ENCODE measurements around the gene EIF5B. TPM values are rescaled to one million over a fixed set of nuclear protein-coding genes. Genes with fewer than 3 reads are reported as not detected.
A peak's percentile ranks its signal among the peaks of the same experiment; 100 is the strongest.

Gene EIF5B
- total RNA-seq, 2 experiments from 2014 or later: 70.2 to 71.1 TPM

GRCh38 chr2:99420751-99421299 is 83.6 kb downstream of the EIF5B start:
- no peaks in the 10 kb centered on the region for H3K9me3 Mint-ChIP-seq
- intact Hi-C loops (cut with micrococcal nuclease): no loop called here
- CTCF ChIA-PET: interaction anchor here (0.5 kb wide), 1 partner anchor 54 kb away, joined by 3 read pairs; no protein-coding TSS in a partner anchor
- peaks cover 23% of the 10 kb centered on the region for H3K36me3 Mint-ChIP-seq (ENCODE audit: low read depth)
- no peak overlapping the region for H3K4me3 Mint-ChIP-seq
- H3K4me1 Mint-ChIP-seq (ENCODE audit: low read depth): peaks cover 2% of the 10 kb centered on the region
- peak overlapping the region; percentile 33 for H3K27ac Mint-ChIP-seq
- H3K27me3 Mint-ChIP-seq (ENCODE audit: low read depth): no peaks in the 10 kb centered on the region
- no peak for DNase-seq

GRCh38 chr2:99421469-99421868 is 84.3 kb downstream of the EIF5B start:
- Mint-ChIP-seq H3K4me1 (ENCODE audit: low read depth) (peaks cover 2% of the 10 kb centered on the region), H3K4me3 (no peak overlapping the region), H3K27ac (no peak overlapping the region), H3K27me3 (ENCODE audit: low read depth) (no peaks in the 10 kb centered on the region), H3K9me3 (no peaks in the 10 kb centered on the region), H3K36me3 (ENCODE audit: low read depth) (peaks cover 22% of the 10 kb centered on the region)
- intact Hi-C loops (cut with micrococcal nuclease): no loop called here
- CTCF ChIA-PET: no interaction called here
- no peak for DNase-seq

GRCh38 chr2:99422599-99422998 is 85.4 kb downstream of the EIF5B start:
- CTCF ChIA-PET: no interaction called here
- no peak for DNase-seq
- Mint-ChIP-seq H3K27ac (no peak overlapping the region), H3K36me3 (ENCODE audit: low read depth) (peaks cover 29% of the 10 kb centered on the region), H3K4me1 (ENCODE audit: low read depth) (peaks cover 2% of the 10 kb centered on the region), H3K9me3 (no peaks in the 10 kb centered on the region), H3K27me3 (ENCODE audit: low read depth) (no peaks in the 10 kb centered on the region), H3K4me3 (no peak overlapping the region)
- intact Hi-C loops (cut with micrococcal nuclease): no loop called here

- CTCF ChIA-PET: no interaction called here
- Mint-ChIP-seq H3K4me3 (no peak overlapping the region), H3K27ac (no peak overlapping the region), H3K27me3 (ENCODE audit: low read depth) (no peaks in the 10 kb centered on the region), H3K36me3 (ENCODE audit: low read depth) (peaks cover 28% of the 10 kb centered on the region), H3K4me1 (ENCODE audit: low read depth) (peaks cover 2% of the 10 kb centered on the region), H3K9me3 (no peaks in the 10 kb centered on the region)
- intact Hi-C loops (cut with micrococcal nuclease): no loop called here
- no peak for DNase-seq
Measured at GRCh38 chr2:99424371-99424770, 87.2 kb downstream of the EIF5B start.

GRCh38 chr2:99425022-99425421 is 87.8 kb downstream of the EIF5B start:
- Mint-ChIP-seq H3K27ac (no peak overlapping the region), H3K4me1 (ENCODE audit: low read depth) (peaks cover 2% of the 10 kb centered on the region), H3K36me3 (ENCODE audit: low read depth) (peaks cover 23% of the 10 kb centered on the region), H3K9me3 (no peaks in the 10 kb centered on the region), H3K27me3 (ENCODE audit: low read depth) (no peaks in the 10 kb centered on the region), H3K4me3 (no peak overlapping the region)
- intact Hi-C loops (cut with micrococcal nuclease): no loop called here
- CTCF ChIA-PET: no interaction called here
- no peak for DNase-seq

GRCh38 chr2:99430614-99431291 is 93.6 kb downstream of the EIF5B start:
- no peak for DNase-seq
- peak overlapping the region; percentile 10 for H3K27ac Mint-ChIP-seq
- peaks cover 14% of the 10 kb centered on the region for H3K4me1 Mint-ChIP-seq (ENCODE audit: low read depth)
- no peak overlapping the region for H3K4me3 Mint-ChIP-seq
- CTCF ChIA-PET: no interaction called here
- H3K9me3 Mint-ChIP-seq: no peaks in the 10 kb centered on the region
- intact Hi-C loops (cut with micrococcal nuclease): no loop called here
- peaks cover 23% of the 10 kb centered on the region for H3K36me3 Mint-ChIP-seq (ENCODE audit: low read depth)
- H3K27me3 Mint-ChIP-seq (ENCODE audit: low read depth): no peaks in the 10 kb centered on the region

GRCh38 chr2:99431587-99432275 is 94.5 kb downstream of the EIF5B start:
- H3K36me3 Mint-ChIP-seq (ENCODE audit: low read depth): peaks cover 21% of the 10 kb centered on the region
- no peaks in the 10 kb centered on the region for H3K27me3 Mint-ChIP-seq (ENCODE audit: low read depth)
- peaks cover 14% of the 10 kb centered on the region for H3K4me1 Mint-ChIP-seq (ENCODE audit: low read depth)
- no peak for DNase-seq
- H3K27ac Mint-ChIP-seq: no peak overlapping the region
- no peak overlapping the region for H3K4me3 Mint-ChIP-seq
- CTCF ChIA-PET: no interaction called here
- intact Hi-C loops (cut with micrococcal nuclease): no loop called here
- no peaks in the 10 kb centered on the region for H3K9me3 Mint-ChIP-seq

- Mint-ChIP-seq H3K36me3 (ENCODE audit: low read depth) (peaks cover 15% of the 10 kb centered on the region), H3K27ac (no peak overlapping the region), H3K9me3 (no peaks in the 10 kb centered on the region), H3K4me1 (ENCODE audit: low read depth) (peaks cover 14% of the 10 kb centered on the region), H3K27me3 (ENCODE audit: low read depth) (no peaks in the 10 kb centered on the region), H3K4me3 (no peak overlapping the region)
- CTCF ChIA-PET: no interaction called here
- DNase-seq: no peak
- intact Hi-C loops (cut with micrococcal nuclease): no loop called here
Measured at GRCh38 chr2:99433340-99433739, 96.2 kb downstream of the EIF5B start.

- no peaks in the 10 kb centered on the region for H3K9me3 Mint-ChIP-seq
- H3K27me3 Mint-ChIP-seq (ENCODE audit: low read depth): no peaks in the 10 kb centered on the region
- DNase-seq: no peak
- no peak overlapping the region for H3K4me3 Mint-ChIP-seq
- H3K4me1 Mint-ChIP-seq (ENCODE audit: low read depth): peaks cover 3% of the 10 kb centered on the region
- peaks cover 11% of the 10 kb centered on the region for H3K36me3 Mint-ChIP-seq (ENCODE audit: low read depth)
- CTCF ChIA-PET: no interaction called here
- H3K27ac Mint-ChIP-seq: no peak overlapping the region
- intact Hi-C loops (cut with micrococcal nuclease): no loop called here
Measured at GRCh38 chr2:99436874-99437273, 99.7 kb downstream of the EIF5B start.

- Mint-ChIP-seq H3K4me3 (no peak overlapping the region), H3K27ac (no peak overlapping the region), H3K9me3 (no peaks in the 10 kb centered on the region), H3K36me3 (ENCODE audit: low read depth) (peaks cover 9% of the 10 kb centered on the region), H3K4me1 (ENCODE audit: low read depth) (peaks cover 11% of the 10 kb centered on the region), H3K27me3 (ENCODE audit: low read depth) (no peaks in the 10 kb centered on the region)
- intact Hi-C loops (cut with micrococcal nuclease): no loop called here
- DNase-seq: no peak
- CTCF ChIA-PET: interaction anchor here (0.6 kb wide), 1 partner anchor 509 kb away, joined by 3 read pairs; no protein-coding TSS in a partner anchor
Measured at GRCh38 chr2:99439971-99440505, 102.8 kb downstream of the EIF5B start.

GRCh38 chr2:99442837-99443236 is 105.6 kb downstream of the EIF5B start:
- H3K9me3 Mint-ChIP-seq: no peaks in the 10 kb centered on the region
- CTCF ChIA-PET: no interaction called here
- DNase-seq: no peak
- intact Hi-C loops (cut with micrococcal nuclease): no loop called here
- H3K27ac Mint-ChIP-seq: no peak overlapping the region
- H3K4me1 Mint-ChIP-seq (ENCODE audit: low read depth): peaks cover 16% of the 10 kb centered on the region
- H3K27me3 Mint-ChIP-seq (ENCODE audit: low read depth): no peaks in the 10 kb centered on the region
- peaks cover 13% of the 10 kb centered on the region for H3K36me3 Mint-ChIP-seq (ENCODE audit: low read depth)
- H3K4me3 Mint-ChIP-seq: no peak overlapping the region

GRCh38 chr2:99444222-99444621 is 107.0 kb downstream of the EIF5B start:
- H3K27ac Mint-ChIP-seq: no peak overlapping the region
- no peaks in the 10 kb centered on the region for H3K27me3 Mint-ChIP-seq (ENCODE audit: low read depth)
- H3K9me3 Mint-ChIP-seq: no peaks in the 10 kb centered on the region
- peaks cover 16% of the 10 kb centered on the region for H3K4me1 Mint-ChIP-seq (ENCODE audit: low read depth)
- no peak overlapping the region for H3K4me3 Mint-ChIP-seq
- DNase-seq: no peak
- peaks cover 11% of the 10 kb centered on the region for H3K36me3 Mint-ChIP-seq (ENCODE audit: low read depth)
- intact Hi-C loops (cut with micrococcal nuclease): no loop called here
- CTCF ChIA-PET: no interaction called here

- intact Hi-C loops (cut with micrococcal nuclease): no loop called here
- Mint-ChIP-seq H3K36me3 (ENCODE audit: low read depth) (peaks cover 11% of the 10 kb centered on the region), H3K27ac (no peak overlapping the region)
Measured at GRCh38 chr2:99445065-99445464, 107.9 kb downstream of the EIF5B start.

More at GRCh38 chr2:99445065-99445464, 107.9 kb downstream of the EIF5B start:
- H3K4me1 Mint-ChIP-seq (ENCODE audit: low read depth): peaks cover 16% of the 10 kb centered on the region
- no peaks in the 10 kb centered on the region for H3K27me3 Mint-ChIP-seq (ENCODE audit: low read depth)
- no peak for DNase-seq
- no peaks in the 10 kb centered on the region for H3K9me3 Mint-ChIP-seq
- CTCF ChIA-PET: no interaction called here
- no peak overlapping the region for H3K4me3 Mint-ChIP-seq

All from activated naive CD4-positive, alpha-beta T cell treated with anti-CD3 and anti-CD28 coated beads for 36 hours (primary cell).